ENCODE measurements around the gene HERC2. TPM values are rescaled to one million over a fixed set of nuclear protein-coding genes. Genes with fewer than 3 reads are reported as not detected.

Gene HERC2
- total and polyA plus RNA-seq, 4 donors = 14.6 to 45.4 (median 26.6) TPM

- Histone ChIP-seq H3K36me3 (ENCODE audit: control insufficient read depth in 4 of 4, insufficient read depth in 3 of 4, low read depth in 1 of 4, low read length in 3 of 4) (no peaks in the 10 kb centered on the region), H3K9ac (ENCODE audit: low read depth in 1 of 2, low read length in 2 of 2) (no peak overlapping the region), H3K4me1 (ENCODE audit: control insufficient read depth in 4 of 4, insufficient read depth in 4 of 4, low read length in 3 of 4) (peaks cover 9 to 21% (median 16%) of the 10 kb centered on the region in 4 donors), H3K27ac (ENCODE audit: low read depth in 1 of 2, low read length in 2 of 2) (no peak overlapping the region), H3K9me3 (ENCODE audit: control insufficient read depth in 4 of 4, low read length in 3 of 4) (no peaks in the 10 kb centered on the region), H3K27me3 (ENCODE audit: control insufficient read depth in 4 of 4, insufficient read depth in 4 of 4, low read length in 3 of 4) (peaks cover 0 to 7% (median 1%) of the 10 kb centered on the region in 4 donors), H3K4me3 (ENCODE audit: low read depth in 1 of 3, low read length in 3 of 3) (no peak overlapping the region)
- WGBS = 91% methylated on average over 20 of the region's 20 CpGs
- no peak for TF ChIP-seq NR2F2 (IDR thresholded peaks at IDR 0.05)
- TF ChIP-seq EGR1 (IDR thresholded peaks at IDR 0.05; ENCODE audit: low read depth in 2 of 2) = no peak
- no peak for TF ChIP-seq CTCF (IDR thresholded peaks at IDR 0.05; ENCODE audit: low read depth, low read length, missing input control)
- no peak for TF ChIP-seq RAD21 (IDR thresholded peaks at IDR 0.05)
- TF ChIP-seq SP1 (IDR thresholded peaks at IDR 0.05) = no peak
- TF ChIP-seq REST (IDR thresholded peaks at IDR 0.05) = no peak
- TF ChIP-seq YY1 (IDR thresholded peaks at IDR 0.05) = no peak
- TF ChIP-seq JUND (IDR thresholded peaks at IDR 0.05) = no peak
- TF ChIP-seq FOXA2 (IDR thresholded peaks at IDR 0.05) = no peak
- TF ChIP-seq ZBTB33 (IDR thresholded peaks at IDR 0.05) = no peak
- TF ChIP-seq ATF3 (IDR thresholded peaks at IDR 0.05) = no peak
- TF ChIP-seq HNF4A (conservative IDR thresholded peaks at IDR 0.05) = no peak
- no peak for TF ChIP-seq RXRA (IDR thresholded peaks at IDR 0.05)
- TF ChIP-seq HNF4G (IDR thresholded peaks at IDR 0.05) = no peak
- TF ChIP-seq TAF1 (conservative IDR thresholded peaks at IDR 0.05) = no peak
- no peak for TF ChIP-seq FOXA1 (IDR thresholded peaks at IDR 0.05)
- no peak for TF ChIP-seq MAX (IDR thresholded peaks at IDR 0.05)
- no peak for TF ChIP-seq GABPA (IDR thresholded peaks at IDR 0.05 in 1 of 2, conservative IDR thresholded peaks at IDR 0.05 in 1 of 2)
- no peak for DNase-seq (ENCODE audit: low spot score)
Measured at GRCh38 chr15:28100516-28101195, 221.3 kb downstream of the HERC2 start.
